Lung microvascular endothelial cell (primary cell): ENCODE results near the gene DNAJB8. TPM values are rescaled to one million over a fixed set of nuclear protein-coding genes. Genes with fewer than 3 reads are reported as not detected.

Source experiments
- DNase-seq, 2 donors: peaks; one replicate each; pipeline versions ENCODE4 v3.0.0 to v3.0.0-alpha.2; 2010; ENCODE audit warnings: low read depth in 2 of 2
- total RNA-seq: library from RNA; depleted of rRNA; stranded (reverse); fragments of >200 nt; gene quantifications from 2 replicates; pipeline ENCODE4 v1.2.1, GENCODE V29; 2014

DNAJB8 gene
- total RNA-seq, 1 donor from 2014 or later: not detected

DNA sequence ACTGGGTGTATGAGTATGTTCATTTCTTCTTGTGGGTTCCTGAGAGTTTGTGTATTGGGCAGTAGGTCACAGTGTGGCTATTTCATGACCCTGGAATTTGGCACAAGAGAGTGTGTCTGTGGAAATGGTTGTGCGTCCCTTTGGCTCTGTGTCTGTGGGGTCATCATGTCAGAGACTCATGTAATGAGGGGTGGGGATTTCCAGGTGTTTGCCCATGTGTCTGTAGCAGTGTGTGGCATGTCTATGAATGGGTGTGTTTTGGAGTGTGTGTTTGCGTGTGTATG lies 27.6 kb upstream of the DNAJB8 start:
- DNase-seq: peak in 1 of 2 donors; percentile 21

DNA sequence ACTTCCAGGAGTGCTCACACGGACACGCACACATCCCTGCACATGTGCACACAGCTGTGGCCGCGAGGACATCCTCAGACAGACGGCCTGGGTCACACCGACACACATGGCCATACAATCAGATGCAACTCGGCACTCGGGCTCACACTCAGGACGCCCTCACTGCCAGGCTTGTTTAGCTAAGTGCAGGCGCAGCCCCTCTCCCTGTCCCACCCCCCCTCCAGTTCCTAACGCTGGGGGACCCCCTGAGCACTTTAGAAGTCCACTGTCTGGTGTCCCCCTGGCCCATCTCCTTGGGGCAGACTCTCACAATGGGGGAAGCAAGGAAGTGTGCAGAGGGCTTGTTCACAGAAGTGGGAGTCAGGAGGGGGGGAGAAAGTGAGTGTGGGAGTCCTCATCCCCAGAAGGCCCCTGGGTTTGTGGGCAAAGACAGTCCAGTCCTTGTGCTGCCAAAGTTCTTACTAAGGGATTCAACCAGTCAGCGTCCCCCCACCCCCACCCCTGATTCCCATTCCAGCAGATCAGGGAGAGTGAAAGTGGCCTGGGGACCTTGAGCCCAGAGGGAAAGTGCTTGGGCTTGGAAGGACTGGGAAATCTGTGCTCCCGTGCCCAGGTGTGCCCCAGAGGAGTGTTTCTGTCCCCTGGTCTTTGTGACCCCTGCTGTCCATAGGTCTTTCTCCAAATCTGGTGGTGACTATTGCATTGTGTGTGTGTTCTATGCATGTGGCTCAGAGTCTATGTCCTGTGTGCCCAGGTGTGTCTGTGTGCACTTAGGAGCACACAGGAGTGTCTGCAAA lies 27.1 kb upstream of the DNAJB8 start:
- peak in 1 of 2 donors; percentile 17 for DNase-seq

DNA sequence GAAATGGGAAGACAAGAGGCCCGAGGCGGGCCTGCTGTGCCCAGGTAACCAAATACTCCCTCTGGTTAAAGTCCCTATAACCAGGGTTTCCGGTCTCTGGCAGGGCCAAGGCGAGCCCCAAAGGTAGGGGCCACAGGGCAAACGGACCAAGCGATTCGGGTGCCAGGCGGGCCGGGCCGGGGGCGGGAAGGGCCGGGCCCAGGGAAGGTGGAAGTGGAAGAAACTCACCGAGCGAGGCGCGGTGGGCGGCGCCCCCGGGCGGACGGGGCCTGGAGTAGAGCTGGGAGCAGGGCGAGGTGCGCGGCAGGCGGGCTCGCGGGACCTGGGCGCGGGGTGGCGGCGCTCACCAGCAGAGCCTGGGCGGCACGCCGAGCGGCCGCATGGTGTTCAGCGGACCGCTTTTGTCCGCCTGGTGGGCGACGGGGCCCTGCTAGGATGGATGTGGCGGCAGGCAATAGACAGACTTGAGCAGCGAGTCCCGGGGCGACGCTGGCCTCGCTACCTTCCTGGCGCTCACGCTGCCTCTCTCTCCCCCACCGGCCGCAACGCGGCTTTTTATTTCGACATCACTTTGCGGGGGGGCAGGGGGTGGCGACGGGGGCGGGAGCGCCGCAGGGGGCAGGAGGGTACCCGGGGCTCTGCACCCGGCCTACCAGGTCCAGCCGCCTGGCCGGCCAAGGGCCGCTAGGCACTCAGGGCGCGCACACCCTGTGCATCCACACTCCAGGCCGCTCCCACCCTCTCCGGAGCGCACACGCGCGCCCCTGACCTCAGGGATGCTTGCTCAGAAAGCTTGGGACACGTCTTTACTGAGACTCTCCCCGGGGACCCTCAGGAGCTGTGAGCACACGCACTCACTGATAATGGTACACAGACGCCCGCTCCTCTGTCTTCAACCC lies 26.2 kb upstream of the DNAJB8 start, which contains the start of gene GATA2:
GATA2 (minus strand) TSS at position 531 of the 899 bp plus-strand sequence. CDS start 6,170 bp downstream, outside the sequence.
- DNase-seq: peak; percentile 71 to 74

DNA sequence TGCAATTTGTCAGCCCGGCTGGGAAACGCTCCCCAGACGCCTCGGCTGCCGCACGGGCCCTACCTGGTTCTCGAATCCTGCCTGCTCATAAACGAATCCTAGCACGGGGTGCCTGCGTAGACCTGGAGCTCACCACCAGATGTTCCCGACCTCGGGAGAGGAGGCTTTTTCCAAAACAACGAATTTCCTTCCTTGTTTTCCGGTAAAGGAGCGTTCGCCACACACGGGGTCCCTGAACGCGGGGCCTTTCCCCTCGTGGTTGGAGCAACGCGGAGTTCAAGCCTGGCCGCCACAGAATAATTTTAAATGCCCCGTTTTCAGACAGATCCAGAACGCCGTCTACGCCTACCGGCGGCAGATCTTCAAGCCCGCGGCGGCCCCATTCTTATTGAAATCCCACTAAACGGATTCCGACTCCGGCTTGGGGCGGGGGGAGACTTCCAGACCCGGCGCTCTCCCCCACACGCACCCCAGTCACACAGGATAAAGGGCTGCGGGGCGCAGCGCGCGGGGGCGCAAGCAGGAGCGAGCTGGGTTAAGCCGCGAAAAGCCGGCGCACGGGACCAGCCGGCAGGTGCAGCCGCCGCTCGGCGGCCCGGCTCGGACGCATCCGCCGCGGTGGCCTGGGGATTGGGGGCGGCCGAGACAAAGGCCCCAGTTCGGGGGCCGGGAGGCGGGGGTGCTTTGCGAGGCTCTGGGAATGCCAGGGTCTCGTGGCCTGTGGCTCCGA lies 25.4 kb upstream of the DNAJB8 start:
- peak; percentile 47 to 53 for DNase-seq

DNA sequence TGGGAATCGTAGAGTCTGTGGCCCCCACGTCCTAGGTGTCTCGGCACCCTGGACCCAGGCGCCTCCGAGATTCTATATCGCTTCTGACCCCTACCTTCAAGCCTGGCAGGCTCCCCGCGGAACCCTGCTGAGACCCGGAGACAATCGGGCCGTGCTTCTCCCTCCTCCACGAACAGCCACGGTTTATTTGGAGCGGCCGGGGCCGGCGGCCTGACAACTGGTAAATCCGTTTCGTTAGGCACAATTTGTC lies 24.9 kb upstream of the DNAJB8 start:
- DNase-seq: peak in 1 of 2 donors; percentile 15

DNA sequence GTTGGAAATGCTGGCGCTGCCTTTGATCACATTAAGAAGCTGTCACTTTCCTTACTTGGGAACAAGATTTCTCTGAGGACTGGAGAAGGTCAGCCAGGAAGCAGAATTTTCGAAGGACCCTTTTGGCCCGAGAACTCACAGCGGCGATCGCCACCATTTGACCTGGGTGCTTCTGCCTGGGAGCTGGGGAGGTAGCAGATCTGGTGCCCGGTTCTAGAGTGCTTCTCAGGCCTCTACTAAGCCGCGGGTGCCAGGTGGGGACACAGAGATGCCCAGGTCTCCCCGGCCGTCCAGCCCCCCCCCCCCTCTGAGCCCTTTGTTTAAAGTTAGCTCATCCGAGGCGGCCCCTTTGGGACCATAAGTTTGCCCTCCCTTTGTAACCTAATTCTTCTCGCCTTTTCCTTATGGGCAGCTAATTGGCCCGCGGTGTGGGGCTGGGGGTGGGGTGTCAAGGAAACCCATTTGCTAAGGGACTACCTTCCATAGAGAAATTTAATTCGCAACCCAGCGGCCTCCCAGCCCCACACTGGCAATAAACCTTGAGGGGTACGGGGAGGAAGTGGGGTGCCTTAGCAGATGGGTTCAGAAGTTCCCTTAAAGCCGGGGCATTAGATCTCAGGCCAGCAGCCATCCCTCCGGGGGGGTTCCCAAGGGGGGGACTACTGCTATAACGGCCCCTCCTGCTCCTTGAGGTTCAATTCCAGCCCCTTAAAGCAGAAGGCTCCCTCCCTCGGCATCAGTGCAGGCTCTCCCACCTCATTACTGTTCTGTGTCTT lies 24.4 kb upstream of the DNAJB8 start:
- DNase-seq: peak; percentile 43 to 50

DNA sequence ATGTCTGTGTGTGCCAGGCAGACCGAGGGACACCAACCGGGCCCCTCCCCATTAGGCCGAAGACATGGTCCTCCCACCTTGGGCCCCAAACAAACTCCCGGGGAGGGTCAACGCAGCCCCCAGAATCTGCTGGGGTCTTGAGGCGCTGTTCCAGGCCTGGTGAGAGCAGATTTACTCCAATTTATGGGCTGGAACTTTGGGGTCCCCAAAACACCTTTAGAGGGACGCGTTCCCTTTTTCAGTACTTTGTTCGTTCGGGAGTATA lies 23.9 kb upstream of the DNAJB8 start:
- no peak for DNase-seq

DNA sequence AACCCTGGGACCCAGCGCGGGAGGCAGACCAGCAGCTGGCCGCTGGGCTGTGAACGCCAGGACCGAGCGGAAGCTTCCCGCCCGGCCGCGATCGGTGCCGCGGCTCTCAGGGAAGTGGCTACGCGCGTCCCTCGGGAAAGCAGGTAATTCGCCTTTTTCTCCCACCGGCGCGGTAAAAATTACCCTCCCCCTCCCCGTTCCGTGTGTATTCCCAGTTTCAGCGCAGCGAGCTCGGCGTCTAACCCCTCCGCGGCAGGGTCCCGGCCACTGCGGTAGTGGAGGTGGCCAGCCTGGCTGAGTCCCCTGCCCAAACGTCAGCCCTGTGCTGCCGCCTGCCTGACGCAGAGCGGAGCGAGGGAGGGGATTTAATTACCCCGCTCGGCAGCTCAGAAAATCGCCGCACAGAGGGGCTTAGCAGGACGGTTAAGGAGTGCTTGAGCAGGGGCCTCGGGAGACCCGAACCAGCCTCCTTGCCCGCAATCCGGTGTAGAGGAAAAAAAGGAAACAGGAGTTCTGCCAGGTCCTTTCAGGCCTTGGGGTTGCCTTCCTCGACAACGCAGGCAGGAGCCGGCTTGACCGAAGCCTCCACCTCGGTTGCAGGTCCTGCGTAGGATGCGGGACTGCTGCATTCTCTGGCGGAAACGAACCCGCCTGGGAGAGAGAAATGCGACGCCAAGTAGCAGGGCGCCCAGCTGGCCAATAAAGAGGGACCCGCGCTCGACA lies 23.4 kb upstream of the DNAJB8 start:
- peak; percentile 75 to 80 for DNase-seq

DNA sequence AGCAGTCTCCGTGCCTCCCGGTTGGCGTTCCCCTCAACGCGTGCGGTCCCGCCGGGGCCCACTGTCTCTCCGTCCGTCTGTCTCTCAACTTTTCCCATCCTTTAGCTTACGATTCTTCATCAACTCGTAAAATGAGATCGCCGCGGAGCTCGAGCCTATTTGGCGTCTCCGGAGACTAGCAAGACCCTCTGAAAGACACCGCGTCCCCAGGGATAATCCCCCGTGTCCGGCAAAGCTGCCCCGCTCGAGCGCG lies 22.9 kb upstream of the DNAJB8 start:
- DNase-seq: no peak

DNA sequence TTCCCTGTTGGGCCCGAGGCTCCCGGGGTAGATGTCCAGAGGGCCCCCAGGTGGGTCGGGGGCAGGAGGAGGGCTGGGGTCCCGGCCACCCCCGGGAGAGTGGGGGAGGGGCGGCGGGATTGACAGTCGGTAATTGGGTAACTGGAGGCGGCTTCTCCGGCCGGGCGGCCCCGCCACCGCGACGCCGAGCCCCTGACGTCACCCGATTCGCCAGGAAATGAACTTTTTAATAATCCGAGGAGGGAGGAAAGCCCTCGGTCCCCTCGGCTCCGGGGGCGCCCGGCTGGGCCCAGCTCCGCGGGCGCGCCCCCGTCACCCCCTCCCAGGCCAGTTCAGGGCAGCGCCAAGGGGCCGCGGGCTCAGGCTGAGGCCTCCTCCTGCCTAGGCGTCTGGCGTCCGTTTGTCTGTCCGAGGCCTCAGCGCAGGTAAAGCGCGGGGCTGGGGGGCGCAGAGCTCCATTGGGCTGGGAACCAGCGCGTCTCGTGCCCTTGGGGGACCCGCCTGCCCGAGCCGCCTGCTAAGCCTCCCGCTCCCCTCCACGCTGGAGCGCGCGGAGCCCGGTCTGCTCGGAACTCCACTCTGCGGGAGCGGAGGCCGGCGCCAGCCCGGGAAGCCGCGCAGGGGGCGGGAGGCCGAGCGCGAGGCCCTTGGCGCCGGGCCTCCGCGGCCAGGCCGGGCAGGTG lies 22.4 kb upstream of the DNAJB8 start:
- DNase-seq: peak; percentile 74 to 87

DNA sequence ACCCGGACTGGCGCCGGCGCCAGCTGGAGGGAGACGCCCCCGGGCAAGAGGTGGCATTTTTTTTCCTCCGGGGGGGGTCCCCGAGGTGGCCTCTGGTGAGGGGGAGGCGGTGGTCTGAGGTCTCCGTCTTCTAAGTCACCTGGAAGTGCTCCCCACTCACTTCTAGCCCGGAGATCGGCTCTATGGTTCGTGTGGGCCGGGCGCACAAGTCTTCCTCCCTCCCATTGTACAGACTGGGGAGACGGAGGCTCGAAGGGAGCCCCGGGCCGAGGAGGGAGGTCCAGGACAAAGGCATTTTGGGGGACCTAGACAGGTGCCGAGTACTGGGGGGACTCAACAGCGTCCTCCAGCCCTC lies 21.9 kb upstream of the DNAJB8 start:
- peak in 1 of 2 donors; percentile 37 for DNase-seq

DNA sequence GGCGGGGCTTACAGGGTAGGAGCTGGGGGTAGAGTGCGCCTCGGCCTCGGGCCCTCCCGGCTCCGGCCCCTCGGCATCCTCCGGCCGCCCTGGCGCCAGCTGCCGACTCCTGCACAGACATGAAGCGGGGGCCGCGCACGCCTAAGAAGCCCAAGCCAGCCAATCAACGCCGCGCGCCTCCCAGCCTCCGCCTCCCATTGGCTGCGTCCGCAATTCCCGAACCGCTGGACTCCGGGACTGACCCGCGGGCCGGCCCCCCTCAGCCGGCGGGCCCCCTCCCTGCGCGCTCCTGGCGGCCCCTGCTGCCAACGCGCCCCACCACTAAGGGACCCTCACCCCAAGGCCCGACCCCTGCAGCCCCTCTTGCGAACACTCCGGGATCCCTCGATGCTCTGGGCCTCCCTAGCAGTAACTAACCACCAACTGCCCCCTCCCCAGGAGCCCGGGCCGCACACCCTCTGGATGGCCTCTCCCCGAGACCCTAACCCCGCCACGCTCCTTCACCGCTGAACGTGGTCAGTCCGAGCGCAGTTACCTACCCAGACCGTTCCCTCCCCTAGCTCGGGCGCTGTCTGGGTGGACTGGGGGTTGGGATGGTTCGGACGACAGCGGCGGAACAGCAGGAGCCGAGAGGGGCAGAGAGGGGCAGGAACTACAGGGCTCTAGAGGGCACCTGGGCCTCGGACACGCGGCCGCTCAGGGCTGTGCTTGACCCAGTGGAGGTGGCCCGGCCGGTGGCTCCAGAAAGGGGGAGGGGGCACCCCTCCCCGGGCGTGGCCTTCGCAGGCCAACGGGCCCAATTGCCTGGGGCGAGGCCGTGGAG lies 21.3 kb upstream of the DNAJB8 start:
- DNase-seq: peak; percentile 97

DNA sequence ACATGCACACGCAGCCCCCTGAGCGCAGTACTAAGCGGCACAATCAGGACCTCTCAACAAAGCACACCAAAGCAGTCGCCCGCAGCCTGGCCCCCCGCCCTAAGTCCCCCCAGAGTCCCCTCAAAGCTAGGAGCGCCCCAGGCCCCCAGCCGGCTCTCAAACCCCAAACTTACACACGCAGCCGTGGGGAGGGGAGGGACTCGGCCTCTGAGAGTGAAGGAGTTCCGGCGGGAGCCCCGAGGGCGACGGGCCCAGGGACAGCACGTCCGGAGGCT lies 20.8 kb upstream of the DNAJB8 start:
- DNase-seq: no peak

DNA sequence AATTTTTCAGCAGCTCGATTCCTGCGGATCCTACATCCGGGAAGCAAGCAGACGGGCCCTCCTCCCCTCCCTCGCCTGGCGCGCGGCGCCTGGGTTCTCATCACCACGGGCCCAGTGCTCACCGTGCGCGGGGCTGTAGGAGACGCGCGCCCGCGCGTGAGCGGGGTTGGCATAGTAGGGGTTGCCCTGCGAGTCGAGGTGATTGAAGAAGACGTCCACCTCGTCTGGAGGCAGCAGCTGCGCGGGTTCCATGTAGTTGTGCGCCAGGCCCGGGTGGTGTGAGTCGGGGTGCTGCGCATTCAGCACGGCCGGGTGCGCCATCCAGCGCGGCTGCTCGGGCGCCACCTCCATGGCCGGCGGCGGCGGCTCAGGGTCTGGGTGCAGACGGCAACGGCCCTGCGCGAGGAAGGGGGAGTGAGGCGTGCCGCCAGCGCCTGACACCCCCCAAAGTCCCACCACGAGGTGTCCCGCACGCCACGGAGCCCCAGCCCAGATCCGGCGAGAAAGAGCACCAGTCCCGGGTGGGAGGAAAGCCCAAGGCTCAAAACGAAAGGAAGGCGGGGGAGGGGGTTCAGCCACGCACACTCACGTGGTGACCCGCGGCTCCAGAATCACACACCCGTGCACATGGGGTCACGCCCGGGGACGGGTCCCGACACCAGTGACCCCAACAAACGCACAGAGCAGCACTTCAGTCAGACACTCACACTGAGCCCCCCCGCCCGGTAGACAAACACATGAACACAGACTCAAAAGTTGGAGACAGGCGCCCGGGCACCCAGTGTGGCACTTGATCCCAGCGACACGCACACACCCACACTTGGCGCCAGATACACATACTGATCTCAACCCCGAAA lies 20.2 kb upstream of the DNAJB8 start:
- DNase-seq: peak; percentile 62 to 67

DNA sequence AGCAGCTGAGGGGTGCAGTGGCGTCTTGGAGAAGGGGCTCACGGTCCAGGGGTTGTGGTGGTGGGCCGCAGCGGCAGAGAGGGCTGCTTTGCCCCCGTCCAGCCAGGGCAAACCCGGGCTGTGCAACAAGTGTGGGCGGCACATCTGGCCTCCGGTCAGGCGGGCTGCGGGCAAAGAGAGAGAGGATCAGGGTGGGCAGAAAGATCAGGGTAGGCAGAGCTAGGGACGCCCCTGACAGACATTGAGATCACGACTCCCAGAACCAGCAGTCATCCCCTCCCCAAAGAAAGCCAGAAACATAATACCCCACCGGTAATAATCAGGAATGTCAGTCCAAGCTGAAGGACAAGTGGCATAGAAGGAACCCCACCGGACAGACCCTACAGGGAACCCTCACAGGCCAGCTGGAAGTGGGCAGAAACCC lies 19.5 kb upstream of the DNAJB8 start:
- peak; percentile 22 to 33 for DNase-seq

DNA sequence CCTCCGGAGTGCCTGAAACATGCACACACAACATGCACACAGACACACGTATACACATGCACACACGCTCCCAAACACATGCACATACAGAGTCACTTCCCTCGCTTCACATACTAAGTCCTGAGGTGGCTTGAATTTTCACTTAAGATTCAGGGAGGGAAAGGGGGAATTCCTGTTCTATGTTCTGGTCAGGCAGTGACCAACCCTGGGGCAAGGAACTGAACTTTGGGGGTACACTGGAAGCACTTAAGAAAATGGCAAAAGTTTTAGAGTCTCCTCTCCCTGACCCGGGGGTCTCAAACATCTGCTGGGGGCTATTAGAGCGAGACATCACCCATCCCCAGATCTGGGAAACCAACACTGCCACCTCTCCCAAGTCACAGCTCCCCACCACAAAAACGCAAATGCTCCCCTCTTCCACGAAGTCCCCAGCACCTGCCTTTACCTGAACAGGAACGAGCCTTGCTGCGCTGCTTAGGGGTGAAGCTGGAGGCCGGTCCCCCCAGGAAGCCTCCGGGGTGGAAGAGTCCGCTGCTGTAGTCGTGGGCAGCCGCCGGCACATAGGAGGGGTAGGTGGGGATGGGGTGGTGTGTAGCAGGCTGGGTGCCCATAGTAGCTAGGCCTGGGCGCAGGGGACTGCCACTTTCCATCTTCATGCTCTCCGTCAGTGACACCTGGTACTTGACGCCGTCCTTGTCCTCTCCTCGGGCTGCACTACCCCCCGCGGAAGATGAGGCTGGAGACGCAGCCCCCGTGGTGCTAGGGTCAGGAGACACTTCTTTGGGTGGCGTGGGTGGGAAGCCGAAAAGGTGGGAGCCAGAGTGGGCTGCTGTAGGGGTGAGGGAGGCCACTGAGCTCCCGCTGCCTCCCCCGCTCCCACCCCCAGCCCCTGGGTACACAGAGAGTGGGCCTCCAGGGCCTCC lies 18.9 kb upstream of the DNAJB8 start:
- DNase-seq: peak; percentile 50 to 60

DNA sequence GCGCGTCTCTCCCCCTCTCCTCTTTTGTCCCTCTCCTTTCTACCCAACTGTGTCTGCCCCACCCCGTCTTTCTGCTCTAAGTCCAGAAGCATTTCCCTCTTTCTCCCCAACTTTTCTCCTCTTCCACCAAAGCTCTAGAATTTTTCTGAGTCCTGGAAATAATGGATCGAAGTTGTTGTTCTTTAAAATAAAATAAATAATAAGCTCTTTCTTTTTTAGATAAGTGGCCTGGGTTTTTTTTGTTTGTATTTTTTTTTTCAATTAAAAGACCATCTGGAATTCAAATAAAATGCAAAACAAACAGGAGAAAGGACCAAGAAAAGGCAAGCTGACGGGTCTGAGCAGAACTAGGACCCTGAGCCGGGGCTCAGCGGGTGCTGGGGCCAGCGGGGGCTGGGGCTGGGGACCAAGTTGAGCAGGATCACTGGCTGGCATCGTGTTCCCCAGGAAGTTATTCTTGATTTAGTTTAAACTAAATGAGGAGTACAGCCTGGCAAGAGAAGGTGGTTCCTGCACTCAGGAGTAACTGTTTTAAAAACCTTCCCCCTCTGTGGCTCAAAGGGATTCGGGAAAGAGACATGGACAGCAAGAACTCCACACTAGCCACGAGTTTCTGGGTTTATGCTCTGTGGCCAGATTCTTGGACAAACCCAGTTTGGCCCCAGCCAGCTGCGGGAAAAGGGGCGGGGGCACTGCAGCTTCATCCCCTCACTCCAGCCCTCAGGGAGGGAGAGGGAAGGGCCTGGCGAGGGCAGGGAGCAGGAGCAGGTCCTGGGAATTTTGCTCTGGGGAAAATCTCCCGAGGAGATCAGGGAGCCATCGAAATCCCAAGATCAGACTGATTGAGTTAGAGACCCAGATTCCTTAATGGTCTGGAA lies 18.0 kb upstream of the DNAJB8 start:
- peak; percentile 43 to 53 for DNase-seq
